GM23248 (cell line): Measurements from ENCODE around the gene DIO3.

ENCODE experiments used
- EZH2 ChIP-seq: fragments of 200-600 bp; sonication (generic); IDR thresholded peaks from 2 replicates; pipeline ENCODE4 v1.6.1; 2018; ENCODE audit warnings: antibody characterized with exemption, mild to moderate bottlenecking; ENCODE audit not compliant: insufficient read depth, poor library complexity, severe bottlenecking
- EZH2phosphoT487 ChIP-seq: fragments of 200-600 bp; sonication (generic); IDR thresholded peaks from 2 replicates; pipeline ENCODE4 v1.6.1; 2018; ENCODE audit warnings: antibody characterized with exemption, moderate library complexity, mild to moderate bottlenecking, low read depth; ENCODE audit not compliant: insufficient read depth

DNA sequence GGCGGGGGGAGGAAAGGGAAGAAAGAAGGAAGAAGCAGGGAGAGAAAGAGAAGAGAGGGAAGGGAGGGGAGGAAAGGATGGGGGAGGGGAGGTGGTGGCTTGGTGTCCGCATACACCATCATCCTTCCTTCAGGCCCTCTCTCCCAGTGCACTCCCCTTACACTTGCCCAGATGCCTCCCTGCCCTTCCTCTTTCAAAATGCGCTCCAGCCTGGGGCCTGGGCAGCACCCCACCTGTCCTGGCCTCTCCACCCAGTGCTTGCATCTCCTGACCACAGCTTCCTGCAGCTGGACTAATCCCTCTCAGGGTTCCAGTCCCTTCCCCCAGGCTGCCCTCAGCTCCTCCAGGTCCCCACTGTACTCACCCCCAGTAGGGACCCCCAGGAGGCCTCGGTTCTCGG, 12.6 kb upstream of the DIO3 start:
- TF ChIP-seq EZH2 (no peak), EZH2phosphoT487 (no peak)
